ENCODE data around the gene KRTAP1-4. TPM values are rescaled to one million over a fixed set of nuclear protein-coding genes. Genes with fewer than 3 reads are reported as not detected.

The KRTAP1-4 gene
- total and polyA plus RNA-seq, 2 donors (not counting 3 experiments of a cell fraction or from before 2014, with no cell fraction given), result not detected

DNA sequence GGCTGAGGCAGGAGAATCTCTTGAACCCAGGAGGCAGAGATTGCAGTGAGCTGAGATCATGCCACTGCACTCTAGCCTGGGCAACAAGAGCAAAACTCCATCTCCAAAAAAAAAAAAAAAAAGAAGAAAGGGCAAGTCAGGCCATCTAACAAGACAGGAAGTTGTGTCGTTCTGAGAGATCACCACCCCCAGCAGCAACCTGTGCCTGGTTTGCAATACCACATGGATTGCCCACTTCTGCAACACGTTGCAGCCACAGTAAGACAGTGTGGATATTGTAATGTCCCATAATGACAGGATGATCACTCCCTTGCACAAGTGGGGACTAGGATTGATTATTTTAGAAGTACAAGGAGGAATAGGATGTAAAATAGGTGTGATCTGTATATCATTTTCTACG is 39.0 kb upstream of the KRTAP1-4 start:
- Histone ChIP-seq H3K4me2 (ENCODE audit: insufficient read depth, low read length) (no peak overlapping the region), H3K9me3 (replicated peaks; ENCODE audit: control insufficient read depth, insufficient read depth, low read length) (no peaks in the 10 kb centered on the region), H4K20me1 (replicated peaks; ENCODE audit: control insufficient read depth, extremely low read depth, insufficient read depth, low read length) (no peaks in the 10 kb centered on the region), H3K9me1 (replicated peaks; ENCODE audit: control insufficient read depth, extremely low read depth, insufficient read depth, low read length) (no peaks in the 10 kb centered on the region), H3K79me2 (ENCODE audit: control insufficient read depth, insufficient read depth, low read length) (no peaks in the 10 kb centered on the region), H3K27ac (ENCODE audit: insufficient read depth, low read depth, low read length) (no peak overlapping the region), H3K27me3 (ENCODE audit: control insufficient read depth in 2 of 2, insufficient read depth in 2 of 2, low read length in 2 of 2) (no peaks in the 10 kb centered on the region), H3K4me3 (replicated peaks in 1 of 3; ENCODE audit: insufficient read depth in 1 of 3, low read depth in 1 of 3, low read length in 3 of 3) (no peak overlapping the region), H3K36me3 (ENCODE audit: control insufficient read depth in 2 of 2, extremely low read depth in 1 of 2, insufficient read depth in 2 of 2, low read length in 2 of 2) (no peaks in the 10 kb centered on the region), H2AFZ (ENCODE audit: low read depth, low read length) (no peak overlapping the region), H3K9ac (replicated peaks; ENCODE audit: extremely low read depth, insufficient read depth, low read length) (no peak overlapping the region), H3K4me1 (ENCODE audit: control insufficient read depth, extremely low read depth, insufficient read depth, low read length) (no peaks in the 10 kb centered on the region)
- intact Hi-C loops (cut with micrococcal nuclease) (no loop called here), dilution Hi-C loops (cut with MboI; ENCODE audit: extremely low pct_ligation_motif_present, low sequenced_read_pairs) (no loop called here)
- no peak for FAIRE-seq
- BruUV-seq (replicated peaks), result no TSS peak
- DNase-seq (ENCODE audit: low read depth, low spot score), result no peak
- CTCF ChIA-PET, result no interaction called here
- POLR2A ChIA-PET, result no interaction called here
- TF ChIP-seq FOS (IDR thresholded peaks at IDR 0.05; ENCODE audit: borderline replicate concordance, insufficient read depth, low read length), result no peak
- TF ChIP-seq GATA2 (IDR thresholded peaks at IDR 0.05; ENCODE audit: insufficient read depth, insufficient read length, low read depth, low read length), result no peak
- TF ChIP-seq, protein P1, sequence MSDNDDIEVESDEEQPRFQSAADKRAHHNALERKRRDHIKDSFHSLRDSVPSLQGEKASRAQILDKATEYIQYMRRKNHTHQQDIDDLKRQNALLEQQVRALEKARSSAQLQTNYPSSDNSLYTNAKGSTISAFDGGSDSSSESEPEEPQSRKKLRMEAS (IDR thresholded peaks at IDR 0.05; ENCODE audit: insufficient read depth, insufficient read length), result no peak
- no peak for TF ChIP-seq MYC (IDR thresholded peaks at IDR 0.05; ENCODE audit: low read depth, low read length)
- TF ChIP-seq POLR2A (IDR thresholded peaks at IDR 0.05; ENCODE audit: low read depth, low read length), result no peak
- no peak for TF ChIP-seq EZH2 (IDR thresholded peaks at IDR 0.05; ENCODE audit: borderline replicate concordance, low read depth, low read length, severe bottlenecking)
- TF ChIP-seq, protein P2, sequence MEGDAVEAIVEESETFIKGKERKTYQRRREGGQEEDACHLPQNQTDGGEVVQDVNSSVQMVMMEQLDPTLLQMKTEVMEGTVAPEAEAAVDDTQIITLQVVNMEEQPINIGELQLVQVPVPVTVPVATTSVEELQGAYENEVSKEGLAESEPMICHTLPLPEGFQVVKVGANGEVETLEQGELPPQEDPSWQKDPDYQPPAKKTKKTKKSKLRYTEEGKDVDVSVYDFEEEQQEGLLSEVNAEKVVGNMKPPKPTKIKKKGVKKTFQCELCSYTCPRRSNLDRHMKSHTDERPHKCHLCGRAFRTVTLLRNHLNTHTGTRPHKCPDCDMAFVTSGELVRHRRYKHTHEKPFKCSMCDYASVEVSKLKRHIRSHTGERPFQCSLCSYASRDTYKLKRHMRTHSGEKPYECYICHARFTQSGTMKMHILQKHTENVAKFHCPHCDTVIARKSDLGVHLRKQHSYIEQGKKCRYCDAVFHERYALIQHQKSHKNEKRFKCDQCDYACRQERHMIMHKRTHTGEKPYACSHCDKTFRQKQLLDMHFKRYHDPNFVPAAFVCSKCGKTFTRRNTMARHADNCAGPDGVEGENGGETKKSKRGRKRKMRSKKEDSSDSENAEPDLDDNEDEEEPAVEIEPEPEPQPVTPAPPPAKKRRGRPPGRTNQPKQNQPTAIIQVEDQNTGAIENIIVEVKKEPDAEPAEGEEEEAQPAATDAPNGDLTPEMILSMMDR (IDR thresholded peaks at IDR 0.05; ENCODE audit: extremely low read depth in 1 of 2, insufficient read depth in 1 of 2, low read depth in 1 of 2, low read length in 2 of 2), result no peak
- no peak for TF ChIP-seq POLR2AphosphoS5 (IDR thresholded peaks at IDR 0.05; ENCODE audit: insufficient read depth, low read depth, low read length)
- no peak for TF ChIP-seq JUN (IDR thresholded peaks at IDR 0.05; ENCODE audit: borderline replicate concordance, insufficient read depth, insufficient read length, low read depth)

Data from endothelial cell of umbilical vein (primary cell).